ENCODE data around the gene UCHL3. TPM values are rescaled to one million over a fixed set of nuclear protein-coding genes. Genes with fewer than 3 reads are reported as not detected.

The UCHL3 gene
- total RNA-seq, 1 experiment from 2014 or later, result 54.7 TPM

DNA sequence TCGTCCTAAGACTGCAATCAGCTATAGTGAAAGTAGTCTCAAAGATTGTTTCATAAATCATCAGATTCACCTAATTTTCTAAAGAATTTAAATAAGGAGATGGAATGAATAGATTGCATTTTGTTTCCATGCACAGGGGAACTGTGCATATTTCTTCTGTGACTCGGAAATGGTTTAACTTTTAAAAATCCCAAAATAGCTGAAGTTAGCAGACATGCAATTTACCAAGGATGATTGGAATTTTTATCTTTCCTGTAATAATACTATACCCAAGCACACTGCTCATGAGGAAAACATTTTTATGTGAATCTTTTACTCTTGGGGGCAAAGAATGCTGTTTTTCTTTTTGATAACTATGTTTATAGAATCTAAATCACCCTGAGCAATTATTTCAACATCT is 71.6 kb downstream of the UCHL3 start:
- no peak for DNase-seq (ENCODE audit: low spot score)

DNA sequence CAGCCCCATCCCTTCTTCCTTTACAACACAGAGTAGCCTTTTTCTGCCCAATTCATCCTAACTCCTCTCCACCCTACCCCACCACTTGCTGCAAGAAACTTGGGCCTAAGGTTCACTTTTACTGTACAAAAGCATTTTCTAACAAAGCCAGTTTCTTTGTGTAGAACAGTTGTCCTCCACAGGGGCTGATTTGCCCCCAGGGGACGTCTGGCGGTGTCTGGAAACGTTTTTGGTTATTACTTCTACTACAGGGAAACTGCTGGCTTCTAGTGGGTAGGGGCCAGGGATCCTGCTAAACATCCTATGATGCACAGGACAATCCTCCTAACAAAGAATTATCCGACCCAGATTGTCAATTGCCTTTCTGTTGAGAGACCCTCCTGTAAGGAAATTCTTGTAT is 79.2 kb downstream of the UCHL3 start:
- DNase-seq (ENCODE audit: low spot score), result no peak

DNA sequence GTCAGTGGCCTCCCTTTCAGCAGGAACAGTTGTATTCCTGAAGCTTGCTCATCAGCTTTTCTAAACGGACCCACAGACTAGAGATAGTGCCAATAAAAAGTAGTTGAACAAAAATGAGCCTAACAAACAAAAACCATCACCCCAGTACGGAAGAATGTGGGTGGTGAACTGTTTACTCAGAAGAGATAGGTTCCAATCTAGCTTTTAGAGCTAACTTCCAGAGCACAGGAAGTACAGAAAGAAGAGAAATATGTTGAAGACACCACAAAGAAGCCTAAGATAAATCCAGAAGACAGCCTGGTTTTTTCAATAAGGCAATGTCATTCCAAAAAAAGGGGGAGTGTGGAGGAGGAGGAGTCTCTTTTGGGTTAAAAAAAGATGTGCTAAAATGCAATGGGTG is 83.7 kb downstream of the UCHL3 start:
- peak; percentile 55 for DNase-seq (ENCODE audit: low spot score)

DNA sequence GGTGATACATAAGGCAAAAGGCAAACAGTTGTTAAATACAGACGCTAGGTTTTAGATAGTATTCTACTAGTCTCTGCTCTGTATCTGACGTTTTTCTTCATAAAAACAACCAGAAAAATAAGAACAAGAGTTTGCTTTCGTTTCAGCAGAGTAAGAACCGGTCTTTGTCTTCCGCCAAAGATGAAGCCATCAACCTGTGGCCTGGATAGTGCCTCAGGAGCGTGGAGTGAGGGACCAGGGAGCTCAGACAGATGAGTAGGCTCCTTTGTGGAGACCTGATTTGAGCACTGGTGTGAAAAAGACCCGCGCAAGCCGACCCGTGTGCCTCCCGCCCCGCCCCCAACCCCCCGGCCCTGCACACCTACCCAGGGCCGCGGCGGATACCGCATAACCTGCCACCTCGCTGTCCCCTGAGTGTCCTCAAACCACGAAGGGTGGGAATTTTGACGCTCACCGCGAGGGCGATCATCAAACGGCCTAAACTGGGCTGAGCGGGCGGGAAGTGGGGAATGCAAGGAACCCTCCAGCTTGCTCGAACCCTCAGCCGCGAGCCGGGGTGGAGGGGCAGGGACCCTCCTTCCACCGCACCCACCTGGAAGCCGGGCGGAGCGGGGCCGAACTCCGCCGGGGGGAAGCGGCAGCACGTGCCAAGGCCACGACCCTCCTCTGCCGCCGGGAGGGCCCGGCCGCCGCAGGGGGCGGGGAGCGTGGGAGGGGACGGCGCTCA is 85.7 kb downstream of the UCHL3 start:
- peak; percentile 69 for DNase-seq (ENCODE audit: low spot score)

DNA sequence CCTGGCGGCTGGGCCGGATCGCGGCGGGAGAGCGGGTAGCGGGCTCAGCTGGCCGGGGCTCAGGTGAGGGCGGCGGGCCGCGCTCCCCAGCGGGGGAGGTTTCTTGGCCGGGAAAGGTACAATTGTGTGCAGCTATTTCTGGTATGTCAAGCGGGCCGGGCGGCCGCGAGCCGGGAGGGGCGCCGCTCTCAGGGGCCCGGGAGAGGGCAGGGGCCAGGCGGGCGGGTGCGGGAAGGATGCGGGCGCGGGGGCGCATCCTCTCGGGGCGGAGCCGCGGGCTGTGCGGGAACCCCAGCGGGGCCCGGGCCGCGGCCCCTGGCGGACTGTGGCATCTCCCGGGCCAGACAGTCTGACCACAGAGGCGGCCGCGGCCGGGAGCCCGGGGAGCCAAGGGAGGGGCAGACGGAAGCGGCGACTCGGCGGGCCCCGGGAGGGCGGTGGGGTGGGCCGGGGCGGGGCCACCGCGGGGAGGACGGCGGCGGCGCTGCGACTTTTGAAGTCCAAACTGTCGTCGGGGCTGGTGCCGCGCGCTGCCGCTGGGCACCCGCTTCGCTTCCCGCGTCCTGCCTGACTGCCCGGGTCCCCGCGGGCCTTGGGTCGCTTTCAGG is 86.3 kb downstream of the UCHL3 start, which contains the start of gene LMO7:
Gene LMO7 (plus strand): TSS at position 503 of the 608 bp plus-strand sequence. CDS start 328 bp downstream, outside the sequence.
- DNase-seq (ENCODE audit: low spot score), result peak; percentile 75

DNA sequence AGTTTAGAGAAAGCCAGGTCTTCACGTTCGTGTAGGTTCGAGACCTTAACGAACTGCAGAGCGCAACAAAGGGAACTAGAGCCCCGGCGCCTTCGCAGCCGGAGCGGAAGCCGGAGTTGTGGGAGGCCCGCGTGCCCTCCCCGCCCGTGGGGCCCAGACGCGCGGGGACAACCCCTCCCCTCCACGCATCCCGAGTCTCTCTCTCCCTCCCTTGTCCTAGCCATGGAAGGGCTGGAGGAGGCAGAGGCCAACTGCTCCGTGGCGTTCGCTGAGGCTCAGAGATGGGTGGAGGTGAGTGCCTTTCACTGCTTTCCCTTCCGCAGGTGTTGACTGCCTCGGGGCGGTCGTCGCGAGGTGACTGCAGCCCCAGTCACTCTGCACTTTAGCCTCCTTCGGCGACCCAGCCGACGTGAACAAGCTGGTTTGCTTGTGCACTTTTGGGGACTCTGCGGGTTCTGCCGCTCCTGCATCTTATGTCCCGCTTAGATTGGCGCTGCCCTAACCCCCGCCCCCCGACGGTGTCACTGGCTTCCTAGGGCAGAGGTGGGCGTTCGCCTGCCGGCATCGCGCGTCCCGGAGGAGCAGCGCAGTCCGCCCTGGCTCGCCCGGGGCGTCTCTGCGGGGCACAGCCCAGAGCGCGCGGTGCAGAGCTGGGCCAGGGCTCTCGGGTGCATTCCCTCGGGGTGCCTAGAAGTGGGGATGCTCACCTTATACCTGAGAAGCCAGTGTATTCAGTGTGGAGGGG is 87.0 kb downstream of the UCHL3 start:
- DNase-seq (ENCODE audit: low spot score), result peak; percentile 77

DNA sequence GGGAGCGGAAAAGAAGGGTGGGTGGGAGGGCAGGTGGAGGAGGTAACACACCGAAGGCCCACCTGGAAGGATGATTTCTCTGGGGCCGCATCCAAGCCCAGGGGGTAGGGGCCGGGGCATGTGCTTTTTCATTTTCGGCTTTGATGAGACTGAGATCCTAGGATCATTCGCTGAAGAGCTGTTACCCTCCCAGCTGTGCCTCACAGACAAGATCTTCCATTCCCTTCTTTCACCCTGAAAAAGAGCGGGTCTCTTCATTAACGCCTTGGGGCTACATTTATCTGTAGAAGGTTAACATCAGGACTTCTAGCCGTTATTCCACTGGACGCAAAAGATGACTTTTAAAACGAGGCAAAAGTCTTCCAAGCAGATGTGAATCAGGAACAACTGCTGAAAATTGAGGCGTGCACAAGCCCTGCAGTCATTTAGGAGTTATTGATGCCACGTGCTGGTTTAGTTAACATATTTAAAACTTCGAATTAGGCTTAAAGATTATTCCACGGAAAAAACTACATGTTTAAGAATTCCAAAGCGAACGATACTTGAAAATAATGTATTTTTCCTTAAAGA is 87.7 kb downstream of the UCHL3 start:
- DNase-seq (ENCODE audit: low spot score), result peak; percentile 16

DNA sequence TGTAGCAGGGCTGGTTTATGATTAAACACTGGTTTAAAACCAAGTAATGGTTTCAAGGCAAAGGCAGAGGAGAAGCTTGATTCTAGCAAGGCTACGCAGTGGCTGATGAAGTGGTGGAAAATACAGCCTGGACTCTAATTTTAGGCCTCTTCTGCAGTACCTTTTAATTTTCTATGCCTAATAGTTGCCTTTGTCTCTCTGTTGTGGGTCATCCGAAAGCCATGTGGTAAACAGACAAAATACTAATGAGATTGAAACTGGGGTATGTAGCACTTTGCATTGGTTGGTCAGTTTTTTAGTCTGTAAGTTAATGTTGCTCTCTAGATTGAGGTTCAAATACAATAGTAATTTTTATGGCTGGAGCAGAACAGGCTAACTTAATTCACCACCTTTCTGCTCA is 89.9 kb downstream of the UCHL3 start:
- DNase-seq (ENCODE audit: low spot score), result no peak

DNA sequence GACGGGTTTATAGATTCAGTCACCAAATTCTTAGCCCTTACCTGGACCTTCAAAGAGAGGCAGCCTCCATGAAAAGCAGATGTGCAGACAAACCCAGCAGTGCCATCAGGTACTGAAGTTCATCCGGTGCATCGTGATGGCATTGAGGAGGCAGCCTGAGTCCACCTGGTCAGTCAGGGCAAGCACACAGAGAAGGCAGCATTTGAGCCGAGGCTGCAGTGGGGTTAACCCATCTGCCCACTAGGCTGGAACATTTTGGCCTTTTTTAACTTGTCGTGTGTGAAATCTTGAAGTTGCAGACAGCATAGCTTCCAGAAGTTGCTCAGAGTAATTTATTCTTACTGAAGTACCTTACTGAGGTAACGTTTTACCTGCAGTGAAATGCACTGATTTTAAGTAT is 91.4 kb downstream of the UCHL3 start:
- DNase-seq (ENCODE audit: low spot score), result no peak

DNA sequence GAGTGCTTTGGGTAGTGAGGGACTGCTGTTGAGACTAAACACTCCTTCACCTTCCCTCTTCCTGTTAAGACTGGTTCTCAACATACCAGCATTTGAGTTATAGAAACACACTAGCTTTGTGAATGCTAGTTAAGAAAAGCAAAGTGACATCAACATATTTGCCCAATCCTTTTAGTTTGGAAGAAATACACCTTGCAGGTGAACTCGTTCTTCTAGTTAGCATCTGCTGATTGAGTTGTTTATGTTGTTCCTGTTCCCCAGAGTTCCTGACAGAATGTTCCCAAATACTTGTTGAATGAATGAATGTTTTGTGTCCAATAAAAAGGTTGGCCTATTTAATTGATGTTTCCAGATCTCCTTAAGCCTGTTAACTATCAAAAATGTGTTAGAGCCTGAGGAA is 93.6 kb downstream of the UCHL3 start:
- no peak for DNase-seq (ENCODE audit: low spot score)

DNA sequence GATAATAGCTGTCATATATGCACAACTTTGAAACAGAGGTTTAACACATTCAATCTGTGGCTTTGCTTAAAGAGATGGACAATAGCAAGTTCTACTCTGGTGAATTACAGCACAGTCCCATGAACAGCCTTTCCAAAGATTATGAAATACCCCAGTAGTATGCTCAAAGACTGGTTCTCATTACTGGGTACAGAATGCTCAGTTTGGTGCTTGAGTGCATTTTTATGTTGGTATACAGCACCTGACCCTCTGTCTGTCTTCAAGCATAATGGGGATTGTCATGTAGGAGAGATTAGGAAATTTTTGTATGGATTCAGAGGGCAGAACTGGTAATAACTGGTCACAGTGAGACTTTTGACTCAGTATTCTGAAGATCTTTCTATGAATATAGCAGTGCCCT is 94.1 kb downstream of the UCHL3 start:
- DNase-seq (ENCODE audit: low spot score), result no peak

DNA sequence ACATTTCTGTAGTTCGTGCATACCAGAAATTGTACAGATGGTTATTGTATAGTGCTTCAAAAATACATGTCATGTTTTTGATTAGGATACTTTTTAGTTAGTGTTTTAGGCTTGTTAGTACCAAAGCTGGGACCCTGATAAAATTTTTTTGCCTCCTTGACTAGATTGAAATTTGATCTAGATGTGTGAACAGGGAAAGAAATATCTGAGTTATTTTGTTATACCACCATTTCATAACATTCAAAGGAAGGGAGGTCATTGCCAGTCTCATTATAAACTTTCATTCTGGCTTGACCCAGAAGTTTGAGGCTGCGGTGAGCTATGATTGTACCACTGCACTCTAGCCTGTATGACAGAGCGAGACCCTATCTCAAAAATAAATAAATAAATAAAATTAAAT is 95.5 kb downstream of the UCHL3 start:
- no peak for DNase-seq (ENCODE audit: low spot score)

DNA sequence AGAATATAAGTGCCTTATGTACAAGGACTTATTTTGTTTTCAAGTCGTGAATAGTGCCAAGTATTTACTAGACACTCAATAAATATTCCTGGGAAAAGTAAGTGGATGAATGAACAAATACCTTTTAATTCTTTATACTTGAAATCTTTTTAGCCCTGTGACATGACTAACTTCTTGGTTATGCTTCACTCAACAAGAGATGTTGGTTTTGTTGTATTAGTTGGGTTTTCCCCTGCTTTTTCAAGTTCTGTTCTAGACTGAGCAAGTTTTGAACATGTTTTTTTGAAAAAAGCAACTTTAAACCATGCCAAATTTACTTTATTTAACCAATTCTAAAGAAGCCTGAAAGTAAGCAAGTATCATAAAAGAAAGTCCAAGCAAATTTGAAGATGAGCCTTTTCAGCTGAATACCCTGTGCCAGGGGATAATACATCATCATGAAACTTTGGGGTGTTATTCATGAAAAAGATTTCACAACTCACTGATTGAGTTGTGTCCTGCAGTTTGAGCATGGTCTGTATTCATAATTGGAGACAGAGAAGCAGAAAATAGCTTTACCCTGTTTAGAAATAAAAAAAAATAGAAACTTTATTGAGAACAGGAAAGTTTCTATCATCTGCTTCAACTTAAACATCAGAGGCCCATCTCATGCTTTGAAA is 97.7 kb downstream of the UCHL3 start:
- no peak for DNase-seq (ENCODE audit: low spot score)

DNA sequence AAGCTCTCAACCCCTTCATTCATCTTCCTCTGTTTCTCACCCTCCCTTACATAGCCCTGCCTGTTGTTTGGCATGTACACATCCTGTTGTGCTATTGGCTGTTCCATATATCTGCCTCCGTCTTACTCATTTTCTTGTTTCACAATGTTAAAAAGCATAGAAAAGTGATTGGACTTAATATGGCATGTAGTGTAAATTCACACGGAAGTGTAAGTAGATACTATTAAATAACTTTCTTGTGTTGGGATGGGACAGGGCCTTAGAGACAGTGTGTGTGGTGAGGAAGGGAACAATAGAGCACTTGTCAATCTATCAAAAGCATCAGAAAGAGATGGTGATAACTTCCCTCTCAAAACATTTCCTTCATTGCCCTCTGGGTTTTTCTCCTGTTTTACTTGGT is 98.9 kb downstream of the UCHL3 start:
- DNase-seq (ENCODE audit: low spot score), result no peak

DNA sequence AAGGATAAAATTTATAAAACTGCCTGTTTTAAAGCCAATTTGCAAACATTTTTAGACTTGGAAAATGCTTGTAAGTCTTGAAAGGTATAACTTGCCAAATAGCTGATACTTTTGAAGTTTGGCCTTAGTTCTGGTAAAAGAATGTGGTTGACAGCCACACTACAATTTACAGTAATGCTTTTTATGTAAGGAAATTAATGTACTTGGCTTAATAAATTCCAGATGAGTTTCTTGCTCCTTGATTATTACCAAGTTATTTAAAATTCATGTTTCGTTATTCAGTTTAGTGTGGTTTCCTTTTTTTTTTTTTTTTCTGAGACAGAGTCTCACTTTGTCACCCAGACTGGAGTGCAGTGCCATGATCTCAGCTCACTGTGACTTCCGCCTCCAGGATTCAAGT is 101.4 kb downstream of the UCHL3 start:
- DNase-seq (ENCODE audit: low spot score), result no peak

DNA sequence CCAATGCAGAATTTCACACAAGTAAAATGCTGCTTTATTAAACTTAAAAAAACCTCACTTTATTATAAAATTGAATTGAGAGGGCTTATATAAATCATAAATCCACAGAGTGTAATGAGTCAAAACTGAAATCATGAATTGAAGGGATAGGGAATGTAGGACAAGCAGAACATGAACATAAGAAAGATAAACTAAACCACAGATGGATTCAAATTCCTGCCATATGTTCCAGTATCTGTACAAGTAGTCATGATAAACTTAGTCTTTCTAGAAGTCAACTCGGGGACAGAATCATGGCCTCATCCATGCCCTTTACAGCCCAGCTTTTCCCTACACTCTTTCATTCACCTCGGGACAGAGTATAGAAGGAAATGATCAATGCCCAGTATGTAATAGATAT is 103.1 kb downstream of the UCHL3 start:
- DNase-seq (ENCODE audit: low spot score), result no peak

Other genes with a start within 250 kb of the UCHL3 start
- gene TBC1D4, start 67.6 kb upstream of the UCHL3 start, total RNA-seq (2014; rRNA removed; shearing (Covaris generic)), result 29.0 and 29.6 TPM in 2 replicates
- gene COMMD6, start 11.9 kb upstream of the UCHL3 start, total RNA-seq (2014; rRNA removed; shearing (Covaris generic)), result 37.6 and 50.9 TPM in 2 replicates
- 111 and 130 TPM in 2 replicates for gene LMO7, start 86.5 kb downstream of the UCHL3 start, total RNA-seq (2014; rRNA removed; shearing (Covaris generic))